ENCODE data around the gene TRMT1L.

Gene TRMT1L

DNA sequence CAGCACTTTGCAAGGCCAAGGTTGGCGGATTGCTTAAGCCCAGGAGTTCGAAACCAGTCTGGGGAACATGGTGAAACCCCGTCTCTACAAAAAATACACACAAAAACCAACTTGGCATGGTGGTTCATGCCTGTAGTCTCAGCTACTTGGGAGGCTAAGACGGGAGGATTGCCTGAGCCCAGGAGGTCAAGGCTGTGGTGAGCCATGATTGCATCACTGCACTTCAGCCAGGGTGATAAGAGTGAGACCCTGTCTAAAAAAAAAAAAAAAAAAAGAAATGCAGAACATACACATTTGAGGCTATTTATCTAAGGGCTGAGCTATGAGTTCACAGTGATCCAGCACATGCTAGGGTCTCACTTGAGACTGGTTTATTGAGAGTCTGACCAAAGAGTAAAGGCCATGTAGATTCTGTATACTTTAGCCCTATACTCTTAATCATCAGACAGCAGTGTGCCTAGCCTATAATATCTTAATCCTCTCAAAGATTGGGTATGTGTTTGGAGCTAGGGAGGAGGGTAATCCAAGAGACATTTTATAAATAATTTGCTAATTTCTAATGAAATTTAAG, 87.5 kb downstream of the TRMT1L start:
- TF ChIP-seq TAF1 (IDR thresholded peaks at IDR 0.05; ENCODE audit: borderline replicate concordance, insufficient read depth, low read length), result no peak
- TF ChIP-seq REST (IDR thresholded peaks at IDR 0.05; ENCODE audit: insufficient read depth in 1 of 2, low read depth in 2 of 2, low read length in 2 of 2), result no peak
- no peak for TF ChIP-seq POLR2AphosphoS5 (IDR thresholded peaks at IDR 0.05; ENCODE audit: low read depth, low read length)
- TF ChIP-seq SIN3A (IDR thresholded peaks at IDR 0.05; ENCODE audit: borderline replicate concordance, insufficient read depth, low read length), result no peak
- no peak for TF ChIP-seq FOXP2 (optimal IDR thresholded peaks at IDR 0.05; ENCODE audit: borderline replicate concordance, extremely low read depth, extremely low read length, insufficient read depth)

GRCh38 chr1:185068341-185068740, 88.4 kb downstream of the TRMT1L start:
- TF ChIP-seq TAF1 (IDR thresholded peaks at IDR 0.05; ENCODE audit: borderline replicate concordance, insufficient read depth, low read length) (no peak), FOXP2 (optimal IDR thresholded peaks at IDR 0.05; ENCODE audit: borderline replicate concordance, extremely low read depth, extremely low read length, insufficient read depth) (no peak), REST (IDR thresholded peaks at IDR 0.05; ENCODE audit: insufficient read depth in 1 of 2, low read depth in 2 of 2, low read length in 2 of 2) (no peak), POLR2AphosphoS5 (IDR thresholded peaks at IDR 0.05; ENCODE audit: low read depth, low read length) (no peak), SIN3A (IDR thresholded peaks at IDR 0.05; ENCODE audit: borderline replicate concordance, insufficient read depth, low read length) (no peak)

Measured in PFSK-1 (cell line).